Measurements from ENCODE around the gene SLFN12L.
"Not testable (repeated sequence)": the region's sequence is repeated elsewhere in the genome, so short reads cannot be mapped to it uniquely, and the experiment has no call there.

Gene SLFN12L

GRCh38 chr17:35498448-35499178 is 38.9 kb downstream of the SLFN12L start:
- FAIRE-seq (no peak), DNase-seq (ENCODE audit: low spot score) (no peak)

- FAIRE-seq: no peak
- no peak for DNase-seq (ENCODE audit: low spot score)
Observed at GRCh38 chr17:35496451-35497290, 40.8 kb downstream of the SLFN12L start.

GRCh38 chr17:35493040-35493439 is 44.4 kb downstream of the SLFN12L start:
- no peak for DNase-seq (ENCODE audit: low spot score)
- no peak for FAIRE-seq

GRCh38 chr17:35491417-35491816 is 46.1 kb downstream of the SLFN12L start:
- DNase-seq (ENCODE audit: low spot score): no peak

GRCh38 chr17:35489944-35490343 is 47.5 kb downstream of the SLFN12L start:
- FAIRE-seq: no peak

More at GRCh38 chr17:35491417-35491816, 46.1 kb downstream of the SLFN12L start:
- FAIRE-seq: no peak

GRCh38 chr17:35488991-35489390 is 48.5 kb downstream of the SLFN12L start:
- no peak for DNase-seq (ENCODE audit: low spot score)
- no peak for FAIRE-seq

More at GRCh38 chr17:35489944-35490343, 47.5 kb downstream of the SLFN12L start:
- DNase-seq (ENCODE audit: low spot score): no peak

- FAIRE-seq (no peak), DNase-seq (ENCODE audit: low spot score) (peak; percentile 18)
Observed at GRCh38 chr17:35486920-35487732, 50.4 kb downstream of the SLFN12L start.

- no peak for DNase-seq (ENCODE audit: low spot score)
- no peak for FAIRE-seq
Observed at GRCh38 chr17:35479271-35479670, 58.2 kb downstream of the SLFN12L start.

GRCh38 chr17:35477248-35477647 is 60.2 kb downstream of the SLFN12L start:
- FAIRE-seq: no peak

GRCh38 chr17:35476283-35476820 is 61.1 kb downstream of the SLFN12L start:
- DNase-seq (ENCODE audit: low spot score) (no peak), FAIRE-seq (no peak)

More at GRCh38 chr17:35477248-35477647, 60.2 kb downstream of the SLFN12L start:
- no peak for DNase-seq (ENCODE audit: low spot score)

GRCh38 chr17:35468475-35468874 is 69.0 kb downstream of the SLFN12L start:
- DNase-seq (ENCODE audit: low spot score): no peak
- FAIRE-seq: no peak

- no peak for FAIRE-seq
- DNase-seq (ENCODE audit: low spot score): no peak
Observed at GRCh38 chr17:35467824-35468223, 69.7 kb downstream of the SLFN12L start.

- FAIRE-seq (no peak), DNase-seq (ENCODE audit: low spot score) (no peak)
Observed at GRCh38 chr17:35460354-35460851, 77.1 kb downstream of the SLFN12L start.

GRCh38 chr17:35454035-35454434 is 83.4 kb downstream of the SLFN12L start:
- not testable (repeated sequence) for DNase-seq (ENCODE audit: low spot score); FAIRE-seq

GRCh38 chr17:35453171-35453570 is 84.3 kb downstream of the SLFN12L start:
- FAIRE-seq: no peak

GRCh38 chr17:35449371-35449931 is 88.0 kb downstream of the SLFN12L start:
- FAIRE-seq (no peak), DNase-seq (ENCODE audit: low spot score) (no peak)

More at GRCh38 chr17:35453171-35453570, 84.3 kb downstream of the SLFN12L start:
- DNase-seq (ENCODE audit: low spot score): no peak

- FAIRE-seq: no peak
- DNase-seq (ENCODE audit: low spot score): no peak
Observed at GRCh38 chr17:35448899-35449227, 88.6 kb downstream of the SLFN12L start.

- no peak for FAIRE-seq
- DNase-seq (ENCODE audit: low spot score): no peak
Observed at GRCh38 chr17:35448214-35448898, 89.1 kb downstream of the SLFN12L start, which contains the start of gene SLFN13. Gene SLFN13, minus strand, starts transcription at chr17:35448766. Its CDS starts 3,086 bp downstream, at chr17:35445680.

GRCh38 chr17:35447499-35447898 is 90.0 kb downstream of the SLFN12L start:
- FAIRE-seq: no peak
- no peak for DNase-seq (ENCODE audit: low spot score)

GRCh38 chr17:35438433-35438832 is 99.0 kb downstream of the SLFN12L start:
- FAIRE-seq (no peak), DNase-seq (ENCODE audit: low spot score) (no peak)
